WTC11 (cell line): ENCODE results near the gene MBD2.

Experiments used
- ATF2 ChIP-seq: sonication (generic); formaldehyde crosslinking; IDR thresholded peaks from 2 replicates; pipeline ENCODE4 v1.8.1; 2022; ENCODE audit warnings: low read depth, missing genetic modification reagents, borderline replicate concordance
- CREM ChIP-seq: sonication (generic); formaldehyde crosslinking; IDR thresholded peaks from 2 replicates; pipeline ENCODE4 v1.8.1; 2022; ENCODE audit warnings: mild to moderate bottlenecking, missing genetic modification reagents, moderate library complexity
- CTCF ChIP-seq: fragments of 200-600 bp; IDR thresholded peaks from 2 replicates; pipeline ENCODE4 v1.8.0; 2022; ENCODE audit warnings: antibody characterized with exemption
- E2F4 ChIP-seq: sonication (generic); formaldehyde crosslinking; IDR thresholded peaks from 2 replicates; pipeline ENCODE4 v1.8.1; 2022; ENCODE audit warnings: low read depth, mild to moderate bottlenecking, moderate library complexity, missing genetic modification reagents, borderline replicate concordance
- GRHL2 ChIP-seq: fragments of 250-450 bp; sonication (Bioruptor Pico); IDR thresholded peaks from 2 replicates; pipeline ENCODE4 v1.8.0; 2022; ENCODE audit warnings: mild to moderate bottlenecking, moderate library complexity; ENCODE audit not compliant: insufficient replicate concordance, severe bottlenecking
- MAX ChIP-seq: sonication (generic); formaldehyde crosslinking; IDR thresholded peaks from 2 replicates; pipeline ENCODE4 v1.8.0; 2022; ENCODE audit warnings: mild to moderate bottlenecking, missing genetic modification reagents
- NR2C2 ChIP-seq: sonication (generic); formaldehyde crosslinking; IDR thresholded peaks from 2 replicates; pipeline ENCODE4 v1.8.0; 2022; ENCODE audit warnings: mild to moderate bottlenecking, missing genetic modification reagents
- NR3C1 ChIP-seq: sonication (generic); formaldehyde crosslinking; conservative IDR thresholded peaks from 2 replicates; pipeline ENCODE4 v1.8.1; 2023; ENCODE audit warnings: low read depth, mild to moderate bottlenecking, missing genetic modification reagents
- PRDM15 ChIP-seq: sonication (generic); formaldehyde crosslinking; IDR thresholded peaks from 2 replicates; pipeline ENCODE4 v1.8.0; 2022; ENCODE audit warnings: missing genetic modification reagents
- PRRX2 ChIP-seq: fragments of 250-450 bp; sonication (Bioruptor Pico); IDR thresholded peaks from 2 replicates; pipeline ENCODE4 v1.8.0; 2021; ENCODE audit warnings: mild to moderate bottlenecking
- SMAD3 ChIP-seq: sonication (generic); formaldehyde crosslinking; IDR thresholded peaks from 2 replicates; pipeline ENCODE4 v1.8.0; 2022; ENCODE audit warnings: missing genetic modification reagents, mild to moderate bottlenecking, borderline replicate concordance
- ZNF263 ChIP-seq: sonication (generic); formaldehyde crosslinking; IDR thresholded peaks from 2 replicates; pipeline ENCODE4 v1.8.1; 2022; ENCODE audit warnings: low read depth, mild to moderate bottlenecking, moderate library complexity, missing genetic modification reagents
- TF ChIP-seq, protein P1 (sequence below): sonication (generic); formaldehyde crosslinking; conservative IDR thresholded peaks from 2 replicates; pipeline ENCODE4 v1.8.1; 2023; ENCODE audit warnings: mild to moderate bottlenecking, low read depth, missing genetic modification reagents, moderate library complexity
- TF ChIP-seq, protein P2 (sequence below): sonication (generic); formaldehyde crosslinking; IDR thresholded peaks from 2 replicates; pipeline ENCODE4 v1.8.1; 2022; ENCODE audit warnings: mild to moderate bottlenecking, missing genetic modification reagents, moderate library complexity, borderline replicate concordance

DNA sequence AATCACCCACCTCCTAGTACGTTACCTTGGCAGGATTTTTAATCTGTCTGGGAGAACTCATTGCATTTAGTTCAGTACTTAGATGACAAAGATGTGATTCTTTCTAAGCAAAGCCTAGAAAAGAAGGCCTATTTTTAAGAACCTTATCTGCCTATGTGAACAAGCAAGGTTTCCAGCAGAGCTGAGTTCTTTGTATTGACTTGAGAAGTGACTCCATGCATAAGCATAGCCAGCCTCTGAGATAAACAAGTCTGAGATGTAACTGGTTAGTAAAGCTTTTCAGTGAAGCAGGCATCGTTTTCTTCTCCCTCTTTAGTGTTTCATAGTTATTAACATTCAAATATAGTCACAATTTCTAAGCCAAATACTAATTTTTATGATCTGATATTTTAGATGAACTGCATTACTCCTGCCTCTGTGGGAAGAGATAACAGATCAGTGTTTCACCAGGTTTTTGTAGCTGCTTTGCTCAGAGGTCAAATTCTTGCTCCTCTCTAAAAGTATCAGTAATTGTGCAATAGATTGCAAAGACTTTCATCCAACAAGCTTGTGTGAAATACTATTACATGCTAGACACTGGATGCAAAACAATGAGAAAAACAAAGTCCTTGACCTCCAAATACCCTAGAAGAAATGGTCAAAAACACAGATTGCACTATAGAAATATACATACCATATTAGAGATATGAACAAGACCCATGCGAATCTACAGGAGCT lies 107.8 kb downstream of the MBD2 start:
- TF ChIP-seq MAX (CRISPR knock-in tag): no peak
- no peak for TF ChIP-seq PRDM15 (CRISPR knock-in tag)
- no peak for TF ChIP-seq GRHL2
- no peak for TF ChIP-seq CTCF
- no peak for TF ChIP-seq PRRX2 (CRISPR knock-in tag)
- TF ChIP-seq ZNF263 (CRISPR knock-in tag): no peak
- no peak for TF ChIP-seq NR3C1
- TF ChIP-seq ATF2: no peak
- no peak for TF ChIP-seq SMAD3 (CRISPR knock-in tag)
- no peak for TF ChIP-seq E2F4 (CRISPR knock-in tag)
- no peak for TF ChIP-seq CREM (CRISPR knock-in tag)
- TF ChIP-seq, protein P1, sequence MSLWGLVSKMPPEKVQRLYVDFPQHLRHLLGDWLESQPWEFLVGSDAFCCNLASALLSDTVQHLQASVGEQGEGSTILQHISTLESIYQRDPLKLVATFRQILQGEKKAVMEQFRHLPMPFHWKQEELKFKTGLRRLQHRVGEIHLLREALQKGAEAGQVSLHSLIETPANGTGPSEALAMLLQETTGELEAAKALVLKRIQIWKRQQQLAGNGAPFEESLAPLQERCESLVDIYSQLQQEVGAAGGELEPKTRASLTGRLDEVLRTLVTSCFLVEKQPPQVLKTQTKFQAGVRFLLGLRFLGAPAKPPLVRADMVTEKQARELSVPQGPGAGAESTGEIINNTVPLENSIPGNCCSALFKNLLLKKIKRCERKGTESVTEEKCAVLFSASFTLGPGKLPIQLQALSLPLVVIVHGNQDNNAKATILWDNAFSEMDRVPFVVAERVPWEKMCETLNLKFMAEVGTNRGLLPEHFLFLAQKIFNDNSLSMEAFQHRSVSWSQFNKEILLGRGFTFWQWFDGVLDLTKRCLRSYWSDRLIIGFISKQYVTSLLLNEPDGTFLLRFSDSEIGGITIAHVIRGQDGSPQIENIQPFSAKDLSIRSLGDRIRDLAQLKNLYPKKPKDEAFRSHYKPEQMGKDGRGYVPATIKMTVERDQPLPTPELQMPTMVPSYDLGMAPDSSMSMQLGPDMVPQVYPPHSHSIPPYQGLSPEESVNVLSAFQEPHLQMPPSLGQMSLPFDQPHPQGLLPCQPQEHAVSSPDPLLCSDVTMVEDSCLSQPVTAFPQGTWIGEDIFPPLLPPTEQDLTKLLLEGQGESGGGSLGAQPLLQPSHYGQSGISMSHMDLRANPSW: no peak
- no peak for TF ChIP-seq NR2C2 (CRISPR knock-in tag)
- TF ChIP-seq, protein P2, sequence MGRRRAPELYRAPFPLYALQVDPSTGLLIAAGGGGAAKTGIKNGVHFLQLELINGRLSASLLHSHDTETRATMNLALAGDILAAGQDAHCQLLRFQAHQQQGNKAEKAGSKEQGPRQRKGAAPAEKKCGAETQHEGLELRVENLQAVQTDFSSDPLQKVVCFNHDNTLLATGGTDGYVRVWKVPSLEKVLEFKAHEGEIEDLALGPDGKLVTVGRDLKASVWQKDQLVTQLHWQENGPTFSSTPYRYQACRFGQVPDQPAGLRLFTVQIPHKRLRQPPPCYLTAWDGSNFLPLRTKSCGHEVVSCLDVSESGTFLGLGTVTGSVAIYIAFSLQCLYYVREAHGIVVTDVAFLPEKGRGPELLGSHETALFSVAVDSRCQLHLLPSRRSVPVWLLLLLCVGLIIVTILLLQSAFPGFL (CRISPR knock-in tag): no peak
